A673 (cell line): Measurements from ENCODE around the gene SLCO4C1. TPM values are rescaled to one million over a fixed set of nuclear protein-coding genes. Genes with fewer than 3 reads are reported as not detected.
"Not testable (repeated sequence)": the region's sequence is repeated elsewhere in the genome, so short reads cannot be mapped to it uniquely, and the experiment has no call there.

Experiments used
- Bru-seq: library from RNA; stranded (reverse); fragments of 400-500 nt; gene quantifications from one replicate; lab custom pipeline; 2021; lab: Mats Ljungman, UMichigan
- BruChase-seq, 2 experiments: library from RNA; stranded (reverse); fragments of 400-500 nt; gene quantifications; one replicate each; lab custom pipeline; 2021; lab: Mats Ljungman, UMichigan
- BruUV-seq: library from RNA; stranded (reverse); fragments of 400-500 nt; replicated peaks from 2 replicates; lab custom pipeline; 2021; lab: Mats Ljungman, UMichigan
- CTCF ChIA-PET: fragments of 300-600 bp; sonication (Branson Sonifier 250); formaldehyde crosslinking; loops from one replicate; lab custom pipeline; 2022; ENCODE audit warnings: antibody characterized with exemption; lab: Charles Lee
- POLR2A ChIA-PET: fragments of 300-600 bp; sonication (Branson Sonifier 250); formaldehyde crosslinking; loops from one replicate; lab custom pipeline; 2022; ENCODE audit warnings: antibody characterized with exemption; ENCODE audit not compliant: low non-redundant PET; lab: Charles Lee
- DNase-seq: peaks from one replicate; pipeline ENCODE4 v3.0.0-alpha.2; 2015; ENCODE audit warnings: low spot score
- H3K27ac ChIP-seq: fragments of 200-600 bp; sonication (generic); 2 replicates; pipeline ENCODE4 v1.5.1; 2016; ENCODE audit warnings: mixed run types, low read depth, mild to moderate bottlenecking, mixed read lengths, antibody characterized with exemption, low read length; ENCODE audit not compliant: poor library complexity, severe bottlenecking
- H3K27me3 ChIP-seq: fragments of 200-600 bp; sonication (generic); replicated peaks from 2 replicates; pipeline ENCODE4 v1.6.1; 2017; ENCODE audit warnings: mixed run types, low read depth, mild to moderate bottlenecking, mixed read lengths, antibody characterized with exemption, low read length; ENCODE audit not compliant: insufficient read depth, poor library complexity
- H3K36me3 ChIP-seq: fragments of 200-600 bp; sonication (generic); 2 replicates; pipeline ENCODE4 v1.6.1; 2016; ENCODE audit warnings: mixed run types, mild to moderate bottlenecking, mixed read lengths, antibody characterized with exemption, low read length; ENCODE audit not compliant: insufficient read depth, poor library complexity, severe bottlenecking
- H3K4me1 ChIP-seq: fragments of 200-600 bp; sonication (generic); 2 replicates; pipeline ENCODE4 v1.6.1; 2017; ENCODE audit warnings: mixed run types, mild to moderate bottlenecking, mixed read lengths, antibody characterized with exemption, low read length; ENCODE audit not compliant: insufficient read depth, poor library complexity, severe bottlenecking
- H3K4me3 ChIP-seq: fragments of 200-600 bp; sonication (generic); 2 replicates; pipeline ENCODE4 v1.5.1; 2016; ENCODE audit warnings: low read depth, mixed run types, mild to moderate bottlenecking, mixed read lengths, low read length; ENCODE audit not compliant: poor library complexity, severe bottlenecking
- H3K9me3 ChIP-seq: fragments of 200-600 bp; sonication (generic); 2 replicates; pipeline ENCODE4 v1.6.1; 2016; ENCODE audit warnings: mixed run types, low read depth, mild to moderate bottlenecking, mixed read lengths, antibody characterized with exemption, low read length; ENCODE audit not compliant: poor library complexity, severe bottlenecking
- EZH2 ChIP-seq: fragments of 200-600 bp; sonication (generic); IDR thresholded peaks from 2 replicates; pipeline ENCODE4 v1.6.1; 2017; ENCODE audit warnings: borderline replicate concordance, low read depth, mild to moderate bottlenecking, mixed read lengths, antibody characterized with exemption, low read length; ENCODE audit not compliant: poor library complexity, severe bottlenecking
- intact Hi-C: fragments of 100-400 bp; cut with micrococcal nuclease; formaldehyde crosslinking; loops from one replicate; pipeline ENCODE4 v1.10.0; 2022; ENCODE audit not compliant: unreplicated experiment
- long read RNA-seq: library from polyadenylated mRNA; stranded (forward); transcript quantifications from one replicate; pipeline ENCODE4 v2.0.0, GENCODE V29; 2022
- total RNA-seq: library from RNA; stranded (reverse); gene quantifications from 2 replicates; pipeline ENCODE4 v1.2.3, GENCODE V29; 2021
- TF ChIP-seq, protein P1 (sequence below): fragments of 300-800, 200-600 bp; sonication (generic); conservative IDR thresholded peaks from 2 replicates; pipeline ENCODE4 v1.5.1; 2017; ENCODE audit warnings: low read depth, mild to moderate bottlenecking, antibody characterized with exemption, low read length, moderate library complexity, mixed read lengths

The SLCO4C1 gene, protein sequence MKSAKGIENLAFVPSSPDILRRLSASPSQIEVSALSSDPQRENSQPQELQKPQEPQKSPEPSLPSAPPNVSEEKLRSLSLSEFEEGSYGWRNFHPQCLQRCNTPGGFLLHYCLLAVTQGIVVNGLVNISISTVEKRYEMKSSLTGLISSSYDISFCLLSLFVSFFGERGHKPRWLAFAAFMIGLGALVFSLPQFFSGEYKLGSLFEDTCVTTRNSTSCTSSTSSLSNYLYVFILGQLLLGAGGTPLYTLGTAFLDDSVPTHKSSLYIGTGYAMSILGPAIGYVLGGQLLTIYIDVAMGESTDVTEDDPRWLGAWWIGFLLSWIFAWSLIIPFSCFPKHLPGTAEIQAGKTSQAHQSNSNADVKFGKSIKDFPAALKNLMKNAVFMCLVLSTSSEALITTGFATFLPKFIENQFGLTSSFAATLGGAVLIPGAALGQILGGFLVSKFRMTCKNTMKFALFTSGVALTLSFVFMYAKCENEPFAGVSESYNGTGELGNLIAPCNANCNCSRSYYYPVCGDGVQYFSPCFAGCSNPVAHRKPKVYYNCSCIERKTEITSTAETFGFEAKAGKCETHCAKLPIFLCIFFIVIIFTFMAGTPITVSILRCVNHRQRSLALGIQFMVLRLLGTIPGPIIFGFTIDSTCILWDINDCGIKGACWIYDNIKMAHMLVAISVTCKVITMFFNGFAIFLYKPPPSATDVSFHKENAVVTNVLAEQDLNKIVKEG
- 0.13 and 0.55 TPM in 2 replicates for total RNA-seq
- Bru-seq, nascent RNA: percentile 27 among the genes with signal in this experiment
- percentile 28 among the genes with signal in this experiment for BruChase-seq, experiment 1, labeled RNA remaining after a 2-hour chase
- percentile 26 among the genes with signal in this experiment for BruChase-seq, experiment 2, labeled RNA remaining after a 6-hour chase
- long read RNA-seq: 0 reads

DNA sequence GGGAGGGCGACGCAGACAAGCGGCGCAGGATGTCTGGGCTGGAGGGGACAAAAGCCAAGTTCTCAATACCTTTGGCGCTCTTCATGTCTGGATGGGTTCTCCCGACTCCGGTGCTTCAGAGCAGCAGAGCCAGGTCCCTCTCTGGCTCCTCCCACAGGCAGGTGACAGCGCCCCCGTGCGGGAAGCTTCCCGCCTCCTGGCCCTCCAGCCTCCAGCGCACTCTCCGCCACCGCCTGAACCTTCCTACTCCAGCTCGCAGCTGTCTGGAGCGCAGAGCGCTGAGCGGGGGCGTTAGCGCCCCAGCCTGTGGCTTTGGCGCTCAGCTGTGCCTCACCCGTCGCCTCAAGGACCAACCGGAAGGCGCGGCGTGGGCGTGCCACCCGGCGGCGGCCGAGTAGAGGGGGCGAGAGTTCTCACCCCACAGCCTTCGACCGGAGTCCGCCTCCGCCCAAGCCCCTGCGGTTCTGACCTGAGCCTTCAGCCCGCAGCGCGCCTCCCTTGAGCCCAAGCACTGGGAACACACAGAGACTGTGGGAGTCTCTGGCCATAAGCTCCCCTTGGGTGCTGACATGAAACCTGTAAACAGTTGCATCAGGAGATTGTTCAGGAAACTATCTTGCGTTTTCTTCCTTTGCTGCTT is at the start of gene SLCO4C1:
SLCO4C1 (minus strand) TSS at position 107 of the 640 bp plus-strand sequence; CDS start at position 85, 22 bp downstream.
- intact Hi-C loops: no loop called here
- H3K4me1 ChIP-seq: no peaks in the 10 kb centered on the region
- H3K27me3 ChIP-seq: no peaks in the 10 kb centered on the region
- ChIA-PET CTCF (interaction anchor here (0.6 kb wide), 1 partner anchor 22 kb away, joined by 3 read pairs; no protein-coding TSS in a partner anchor), POLR2A (no interaction called here)
- H3K9me3 ChIP-seq: no peaks in the 10 kb centered on the region
- no peak within 1 kb of the TSS for H3K27ac ChIP-seq
- TF ChIP-seq, protein P1, sequence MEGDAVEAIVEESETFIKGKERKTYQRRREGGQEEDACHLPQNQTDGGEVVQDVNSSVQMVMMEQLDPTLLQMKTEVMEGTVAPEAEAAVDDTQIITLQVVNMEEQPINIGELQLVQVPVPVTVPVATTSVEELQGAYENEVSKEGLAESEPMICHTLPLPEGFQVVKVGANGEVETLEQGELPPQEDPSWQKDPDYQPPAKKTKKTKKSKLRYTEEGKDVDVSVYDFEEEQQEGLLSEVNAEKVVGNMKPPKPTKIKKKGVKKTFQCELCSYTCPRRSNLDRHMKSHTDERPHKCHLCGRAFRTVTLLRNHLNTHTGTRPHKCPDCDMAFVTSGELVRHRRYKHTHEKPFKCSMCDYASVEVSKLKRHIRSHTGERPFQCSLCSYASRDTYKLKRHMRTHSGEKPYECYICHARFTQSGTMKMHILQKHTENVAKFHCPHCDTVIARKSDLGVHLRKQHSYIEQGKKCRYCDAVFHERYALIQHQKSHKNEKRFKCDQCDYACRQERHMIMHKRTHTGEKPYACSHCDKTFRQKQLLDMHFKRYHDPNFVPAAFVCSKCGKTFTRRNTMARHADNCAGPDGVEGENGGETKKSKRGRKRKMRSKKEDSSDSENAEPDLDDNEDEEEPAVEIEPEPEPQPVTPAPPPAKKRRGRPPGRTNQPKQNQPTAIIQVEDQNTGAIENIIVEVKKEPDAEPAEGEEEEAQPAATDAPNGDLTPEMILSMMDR: peak; percentile 82
- no peak for TF ChIP-seq EZH2
- H3K4me3 ChIP-seq: peak within 1 kb of the TSS; percentile 43
- BruUV-seq: no TSS peak
- DNase-seq: peak; percentile 77
- H3K36me3 ChIP-seq: no peaks in the 10 kb centered on the region

- DNase-seq: no peak
- Histone ChIP-seq H3K36me3 (no peaks in the 10 kb centered on the region), H3K27ac (no peak overlapping the region), H3K9me3 (no peaks in the 10 kb centered on the region), H3K4me1 (no peaks in the 10 kb centered on the region), H3K4me3 (no peak overlapping the region), H3K27me3 (no peaks in the 10 kb centered on the region)
- ChIA-PET POLR2A (no interaction called here), CTCF (no interaction called here)
- TF ChIP-seq EZH2: no peak
- TF ChIP-seq, protein P1: no peak
- no TSS peak for BruUV-seq
- intact Hi-C loops: no loop called here
These were observed 45.7 kb upstream of the SLCO4C1 start for GRCh38 chr5:102341681-102342288.

- DNase-seq: no peak
- ChIA-PET CTCF (no interaction called here), POLR2A (no interaction called here)
- intact Hi-C loops: no loop called here
- no peaks in the 10 kb centered on the region for H3K27me3 ChIP-seq
- H3K4me1 ChIP-seq: no peaks in the 10 kb centered on the region
- no peaks in the 10 kb centered on the region for H3K9me3 ChIP-seq
- H3K36me3 ChIP-seq: no peaks in the 10 kb centered on the region
- TF ChIP-seq EZH2: no peak
- TF ChIP-seq, protein P1: no peak
- BruUV-seq: no TSS peak
- no peak overlapping the region for H3K4me3 ChIP-seq
- H3K27ac ChIP-seq: no peak overlapping the region
These were observed 28.6 kb upstream of the SLCO4C1 start for GRCh38 chr5:102324714-102325113.

DNA sequence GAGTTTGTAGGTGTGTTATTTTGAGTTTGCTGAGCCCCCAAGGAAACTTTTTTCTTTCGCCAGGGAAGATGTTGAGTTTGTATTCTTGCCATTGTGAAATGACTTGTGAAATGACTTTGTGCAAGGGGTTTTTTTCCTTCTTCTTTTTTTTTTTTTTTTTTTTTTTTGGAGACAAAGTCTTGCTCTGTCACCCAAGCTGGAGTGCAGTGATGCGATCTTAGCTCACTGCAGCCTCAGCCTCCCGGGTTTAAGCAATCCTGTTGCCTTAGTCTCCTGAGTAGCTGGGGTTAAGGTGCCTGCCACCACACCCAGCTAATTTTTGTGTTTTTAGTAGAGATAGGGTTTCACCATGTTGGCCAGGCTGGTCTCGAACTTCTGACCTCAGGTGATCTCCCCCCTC is 22.7 kb upstream of the SLCO4C1 start:
- H3K27me3 ChIP-seq, H3K9me3 ChIP-seq, CTCF ChIA-PET, DNase-seq, intact Hi-C loops, H3K36me3 ChIP-seq, H3K27ac ChIP-seq, H3K4me3 ChIP-seq, H3K4me1 ChIP-seq, BruUV-seq, POLR2A ChIA-PET: not testable (repeated sequence)
